ENCODE data around the gene ZNF428.

The ZNF428 gene

GRCh38 chr19:43612374-43612773 is 7.1 kb downstream of the ZNF428 start:
- TF ChIP-seq CTCF (conservative IDR thresholded peaks at IDR 0.05), result no peak
- no peak overlapping the region for H3K27ac ChIP-seq

- H3K27ac ChIP-seq, result no peak within 1 kb of the TSS
Measured at GRCh38 chr19:43611788-43612187, 7.6 kb downstream of the ZNF428 start, which contains the start of gene SRRM5. Gene SRRM5, plus strand, starts transcription at chr19:43612088. Its CDS starts 34 bp downstream, at chr19:43612122.

GRCh38 chr19:43610493-43610892 is 8.9 kb downstream of the ZNF428 start:
- no peak overlapping the region for H3K27ac ChIP-seq
- TF ChIP-seq CTCF (conservative IDR thresholded peaks at IDR 0.05), result no peak

More at GRCh38 chr19:43611788-43612187, 7.6 kb downstream of the ZNF428 start, which contains the start of gene SRRM5:
- TF ChIP-seq CTCF (conservative IDR thresholded peaks at IDR 0.05), result no peak

- no peak for TF ChIP-seq CTCF (conservative IDR thresholded peaks at IDR 0.05)
Measured at GRCh38 chr19:43609872-43610271, 9.6 kb downstream of the ZNF428 start.

GRCh38 chr19:43607238-43608205 is 11.9 kb downstream of the ZNF428 start:
- TF ChIP-seq CTCF (conservative IDR thresholded peaks at IDR 0.05), result no peak
- H3K27ac ChIP-seq, result no peak overlapping the region

More at GRCh38 chr19:43609872-43610271, 9.6 kb downstream of the ZNF428 start:
- no peak overlapping the region for H3K27ac ChIP-seq

GRCh38 chr19:43606569-43607229 is 12.7 kb downstream of the ZNF428 start:
- H3K27ac ChIP-seq, result no peak overlapping the region

More at GRCh38 chr19:43606569-43607229, 12.7 kb downstream of the ZNF428 start:
- no peak for TF ChIP-seq CTCF (conservative IDR thresholded peaks at IDR 0.05)
